Breast epithelium (tissue), 4 donors: Measurements from ENCODE around the gene HID1. TPM values are rescaled to one million over a fixed set of nuclear protein-coding genes. Genes with fewer than 3 reads are reported as not detected.

Experiments
- DNase-seq, 2 donors: peaks; one replicate each; pipeline ENCODE4 v3.0.0-alpha.2; 2019; ENCODE audit warnings: low spot score in 2 of 2
- H3K27ac ChIP-seq, 2 donors: fragments of 200-600 bp; sonication (generic) in 1 of 2; one replicate each; pipeline ENCODE4 v1.5.1; 2016 to 2019; ENCODE audit warnings: mild to moderate bottlenecking in 1 of 2
- H3K27me3 ChIP-seq, 2 donors: fragments of 200-600 bp; sonication (generic) in 1 of 2; one replicate each; pipeline versions ENCODE4 v1.5.1 to v1.6.0; 2017 to 2019; ENCODE audit warnings: control low read depth in 1 of 2, mild to moderate bottlenecking in 1 of 2
- H3K36me3 ChIP-seq: fragments of 200-600 bp; one replicate; pipeline ENCODE4 v1.5.1; 2019
- H3K4me1 ChIP-seq, 2 donors: fragments of 200-600 bp; sonication (generic); one replicate each; pipeline ENCODE4 v1.5.1; 2016 to 2019; ENCODE audit warnings: control low read depth in 1 of 2
- H3K4me3 ChIP-seq, 3 donors: fragments of 200-600 bp; sonication (generic); 1 replicate in 2 of 3; 2 replicates in 1 of 3; pipeline ENCODE4 v1.5.1; 2016 to 2019; ENCODE audit warnings: mild to moderate bottlenecking in 3 of 3, moderate library complexity in 2 of 3
- H3K9me3 ChIP-seq, 2 donors: fragments of 200-600 bp; sonication (generic) in 1 of 2; one replicate each; pipeline ENCODE4 v1.5.1; 2016 to 2019; ENCODE audit warnings: control low read depth in 1 of 2
- POLR2A ChIP-seq: fragments of 450-650 bp; IDR thresholded peaks from one replicate; pipeline ENCODE4 v1.6.1; 2016; ENCODE audit warnings: antibody characterized with exemption, mild to moderate bottlenecking, moderate library complexity
- POLR2AphosphoS5 ChIP-seq, 3 donors: sonication (generic); formaldehyde crosslinking; IDR thresholded peaks; one replicate each; pipeline ENCODE4 v1.6.1; 2017; ENCODE audit warnings: antibody characterized with exemption in 3 of 3
- intact Hi-C: fragments of 100-400 bp; cut with DNase I; formaldehyde crosslinking; loops from one replicate; pipeline ENCODE4 v1.15.1; 2023; ENCODE audit warnings: low total_unique reads
- total RNA-seq, 3 donors: library from RNA; depleted of rRNA; stranded (reverse); fragments of >200 nt; gene quantifications; one replicate each; pipeline ENCODE4 v1.1.0, GENCODE V29; 2016
- TF ChIP-seq, protein P1 (sequence below), 3 donors: fragments of 450-650 bp; IDR thresholded peaks; one replicate each; pipeline ENCODE4 v1.5.1; 2016 to 2017; ENCODE audit warnings: antibody characterized with exemption in 3 of 3, mild to moderate bottlenecking in 3 of 3, moderate library complexity in 3 of 3

Gene HID1, protein sequence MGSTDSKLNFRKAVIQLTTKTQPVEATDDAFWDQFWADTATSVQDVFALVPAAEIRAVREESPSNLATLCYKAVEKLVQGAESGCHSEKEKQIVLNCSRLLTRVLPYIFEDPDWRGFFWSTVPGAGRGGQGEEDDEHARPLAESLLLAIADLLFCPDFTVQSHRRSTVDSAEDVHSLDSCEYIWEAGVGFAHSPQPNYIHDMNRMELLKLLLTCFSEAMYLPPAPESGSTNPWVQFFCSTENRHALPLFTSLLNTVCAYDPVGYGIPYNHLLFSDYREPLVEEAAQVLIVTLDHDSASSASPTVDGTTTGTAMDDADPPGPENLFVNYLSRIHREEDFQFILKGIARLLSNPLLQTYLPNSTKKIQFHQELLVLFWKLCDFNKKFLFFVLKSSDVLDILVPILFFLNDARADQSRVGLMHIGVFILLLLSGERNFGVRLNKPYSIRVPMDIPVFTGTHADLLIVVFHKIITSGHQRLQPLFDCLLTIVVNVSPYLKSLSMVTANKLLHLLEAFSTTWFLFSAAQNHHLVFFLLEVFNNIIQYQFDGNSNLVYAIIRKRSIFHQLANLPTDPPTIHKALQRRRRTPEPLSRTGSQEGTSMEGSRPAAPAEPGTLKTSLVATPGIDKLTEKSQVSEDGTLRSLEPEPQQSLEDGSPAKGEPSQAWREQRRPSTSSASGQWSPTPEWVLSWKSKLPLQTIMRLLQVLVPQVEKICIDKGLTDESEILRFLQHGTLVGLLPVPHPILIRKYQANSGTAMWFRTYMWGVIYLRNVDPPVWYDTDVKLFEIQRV
- 10 to 100 TPM in 2 of 3 donors, 1 to 10 TPM in 1; 6.1 to 46.5 (median 37.3) TPM for total RNA-seq

DNA sequence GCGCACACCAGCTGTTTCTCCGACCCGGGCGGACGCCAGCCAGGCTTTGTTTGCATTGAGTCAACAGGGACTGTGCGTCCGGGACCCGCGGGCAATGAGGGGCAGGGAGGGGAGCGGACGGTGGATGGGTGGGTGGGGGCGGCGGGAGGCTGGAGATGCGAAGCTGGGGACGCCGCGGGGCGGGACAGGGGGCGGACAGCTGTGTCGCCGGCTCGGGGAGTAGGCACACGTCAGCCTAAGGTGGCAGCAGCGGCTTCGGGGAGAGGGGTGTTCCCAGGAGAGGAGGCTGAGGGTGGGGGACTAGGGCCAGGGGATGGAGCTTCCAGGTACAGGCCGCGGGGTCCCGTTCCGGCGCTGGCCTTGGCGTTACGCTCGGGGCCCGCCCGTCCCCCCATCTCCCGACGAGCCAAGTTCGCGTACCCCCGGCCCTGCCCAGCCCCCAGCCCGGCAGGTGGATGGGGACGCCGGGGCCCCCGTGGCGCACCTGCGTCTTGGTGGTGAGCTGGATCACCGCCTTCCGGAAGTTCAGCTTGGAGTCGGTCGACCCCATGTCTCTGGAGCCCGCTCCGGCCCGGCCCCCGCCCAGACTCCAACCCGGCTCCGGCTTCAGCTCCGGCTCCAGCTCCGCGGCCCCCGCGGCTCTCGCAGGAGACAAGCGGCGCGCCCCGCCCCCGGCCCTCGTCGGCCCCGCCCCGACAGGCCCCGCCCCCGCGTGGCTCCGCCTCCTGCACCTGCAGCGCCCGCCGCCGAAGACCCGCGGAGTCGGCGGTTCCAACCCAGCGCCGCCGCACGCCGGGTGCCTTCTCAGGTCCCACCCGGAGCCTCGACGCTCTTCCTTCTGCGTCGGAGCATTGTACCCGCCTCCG is at the start of gene HID1:
TSS of gene HID1 (minus strand) at position 653 of the 866 bp plus-strand sequence. CDS start at position 550, 103 bp downstream.
- intact Hi-C loops, result no loop called here
- peak; percentile 62 to 89 for DNase-seq

DNA sequence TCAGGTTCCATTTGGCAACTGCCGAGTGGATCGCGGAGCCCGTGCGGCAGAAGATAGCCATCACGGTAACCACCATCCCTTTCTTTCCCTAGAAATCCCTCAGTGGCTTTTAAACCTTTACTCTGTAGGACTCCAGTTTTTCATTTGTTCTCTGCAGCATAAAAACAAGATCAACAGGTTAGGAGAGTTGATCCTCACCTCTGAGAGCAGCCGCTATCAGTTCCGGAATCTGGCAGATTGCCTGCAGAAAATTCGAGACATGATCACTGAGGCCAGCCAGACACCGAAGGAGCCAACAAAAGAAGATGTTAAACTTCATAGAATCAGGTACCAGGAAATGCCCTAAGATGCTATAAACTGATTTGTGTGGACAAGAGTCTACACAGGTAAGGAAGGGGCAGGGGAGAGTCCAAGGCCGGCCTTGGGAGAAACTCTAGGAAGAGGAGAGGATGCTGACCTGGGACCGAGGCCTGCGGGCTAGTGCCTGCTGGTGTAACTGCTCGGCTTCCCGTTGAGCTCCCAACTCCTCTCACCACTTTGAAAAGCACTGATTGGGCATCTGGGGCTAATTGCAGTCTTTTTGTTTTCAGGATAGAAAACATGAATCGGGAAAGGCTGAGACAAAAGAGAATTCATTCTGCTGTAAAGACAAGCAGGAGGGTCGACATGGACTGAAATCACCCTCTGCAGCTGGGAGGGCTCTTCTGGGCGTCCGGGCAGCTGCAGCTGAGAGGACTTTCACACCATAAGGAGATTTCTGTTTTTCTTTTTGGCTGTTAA is 48.0 kb upstream of the HID1 start:
- DNase-seq, result no peak
- TF ChIP-seq, protein P1, sequence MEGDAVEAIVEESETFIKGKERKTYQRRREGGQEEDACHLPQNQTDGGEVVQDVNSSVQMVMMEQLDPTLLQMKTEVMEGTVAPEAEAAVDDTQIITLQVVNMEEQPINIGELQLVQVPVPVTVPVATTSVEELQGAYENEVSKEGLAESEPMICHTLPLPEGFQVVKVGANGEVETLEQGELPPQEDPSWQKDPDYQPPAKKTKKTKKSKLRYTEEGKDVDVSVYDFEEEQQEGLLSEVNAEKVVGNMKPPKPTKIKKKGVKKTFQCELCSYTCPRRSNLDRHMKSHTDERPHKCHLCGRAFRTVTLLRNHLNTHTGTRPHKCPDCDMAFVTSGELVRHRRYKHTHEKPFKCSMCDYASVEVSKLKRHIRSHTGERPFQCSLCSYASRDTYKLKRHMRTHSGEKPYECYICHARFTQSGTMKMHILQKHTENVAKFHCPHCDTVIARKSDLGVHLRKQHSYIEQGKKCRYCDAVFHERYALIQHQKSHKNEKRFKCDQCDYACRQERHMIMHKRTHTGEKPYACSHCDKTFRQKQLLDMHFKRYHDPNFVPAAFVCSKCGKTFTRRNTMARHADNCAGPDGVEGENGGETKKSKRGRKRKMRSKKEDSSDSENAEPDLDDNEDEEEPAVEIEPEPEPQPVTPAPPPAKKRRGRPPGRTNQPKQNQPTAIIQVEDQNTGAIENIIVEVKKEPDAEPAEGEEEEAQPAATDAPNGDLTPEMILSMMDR (IDR thresholded peaks at IDR 0.05), result no peak
- TF ChIP-seq POLR2AphosphoS5 (IDR thresholded peaks at IDR 0.05) (no peak), POLR2A (no peak)
- Histone ChIP-seq H3K27ac (no peak overlapping the region), H3K9me3 (no peaks in the 10 kb centered on the region), H3K27me3 (no peaks in the 10 kb centered on the region), H3K4me3 (no peak overlapping the region), H3K4me1 (no peaks in the 10 kb centered on the region), H3K36me3 (no peaks in the 10 kb centered on the region)
- intact Hi-C loops, result loop anchor here (2.0 kb wide), 1 partner anchor 18 kb away; no protein-coding TSS in a partner anchor

More for the DNA sequence above, at the start of gene HID1:
- TF ChIP-seq POLR2A (no peak), POLR2AphosphoS5 (IDR thresholded peaks at IDR 0.05) (peak in 1 of 3 donors; percentile 21)
- no peaks in the 10 kb centered on the region for H3K27me3 ChIP-seq
- peak within 1 kb of the TSS; percentile 52 to 84 (median 77) for H3K4me3 ChIP-seq
- no peaks in the 10 kb centered on the region for H3K36me3 ChIP-seq
- H3K9me3 ChIP-seq, result no peaks in the 10 kb centered on the region
- peak within 1 kb of the TSS; percentile 84 to 94 for H3K27ac ChIP-seq
- peaks cover 0 to 3% of the 10 kb centered on the region in 2 donors for H3K4me1 ChIP-seq

DNA sequence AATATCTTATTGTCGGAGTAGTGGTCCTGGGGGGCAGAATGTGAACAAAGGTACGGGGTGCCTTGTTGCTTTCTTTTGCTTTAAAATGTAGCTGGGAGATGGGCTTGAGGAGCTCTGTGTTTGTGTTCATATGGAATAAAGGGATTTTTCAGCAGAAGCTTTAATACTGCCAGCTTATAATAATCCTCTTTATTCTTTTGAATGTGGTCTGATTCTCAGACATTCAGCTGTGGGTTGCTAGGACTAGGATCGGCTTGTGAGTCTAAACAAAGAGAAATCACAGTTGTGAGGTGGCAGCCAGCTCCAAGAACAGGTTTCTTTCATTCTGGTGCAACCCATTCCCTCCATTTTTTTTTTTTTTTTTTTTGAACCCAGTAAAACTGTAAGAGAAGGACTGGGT is 47.2 kb upstream of the HID1 start:
- no peak for DNase-seq
- H3K36me3 ChIP-seq, result no peaks in the 10 kb centered on the region
- H3K4me1 ChIP-seq, result no peaks in the 10 kb centered on the region
- H3K9me3 ChIP-seq, result no peaks in the 10 kb centered on the region
- intact Hi-C loops, result loop anchor here (2.0 kb wide), 1 partner anchor 17 kb away; no protein-coding TSS in a partner anchor
- no peaks in the 10 kb centered on the region for H3K27me3 ChIP-seq
- TF ChIP-seq POLR2A (no peak), POLR2AphosphoS5 (IDR thresholded peaks at IDR 0.05) (no peak)
- TF ChIP-seq, protein P1 (IDR thresholded peaks at IDR 0.05), result no peak
- H3K27ac ChIP-seq, result no peak overlapping the region
- H3K4me3 ChIP-seq, result no peak overlapping the region

DNA sequence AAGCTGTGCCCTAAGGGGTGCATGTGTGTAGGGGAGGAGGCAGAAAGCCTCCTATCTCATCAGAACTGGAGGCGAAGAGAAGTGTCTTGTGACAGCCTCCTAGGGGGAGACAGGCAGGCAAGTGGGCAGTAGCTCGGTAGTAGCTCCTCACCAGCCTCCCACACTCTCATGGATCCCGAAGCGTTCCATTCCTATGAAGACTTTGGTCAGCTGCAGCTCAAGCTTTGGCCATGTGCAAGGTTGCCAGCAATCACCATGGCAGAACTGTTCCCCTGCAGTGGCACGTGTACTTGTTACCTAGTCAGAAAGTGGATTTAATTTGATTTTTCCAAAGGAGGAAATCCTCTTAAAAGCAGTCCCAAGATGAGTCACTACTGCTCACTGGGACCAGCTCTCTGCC is 46.6 kb upstream of the HID1 start:
- Histone ChIP-seq H3K4me3 (no peak overlapping the region), H3K27ac (no peak overlapping the region), H3K36me3 (no peaks in the 10 kb centered on the region), H3K9me3 (no peaks in the 10 kb centered on the region), H3K4me1 (no peaks in the 10 kb centered on the region), H3K27me3 (no peaks in the 10 kb centered on the region)
- DNase-seq, result no peak
- no peak for TF ChIP-seq POLR2A
- TF ChIP-seq, protein P1 (IDR thresholded peaks at IDR 0.05), result no peak
- no peak for TF ChIP-seq POLR2AphosphoS5 (IDR thresholded peaks at IDR 0.05)
- intact Hi-C loops, result no loop called here
